HEK293 (cell line): Measurements from ENCODE around the gene CCDC116.

Source experiments
- CTCF ChIA-PET: fragments of 350-600 bp; formaldehyde crosslinking; extraction: SDS; loops from one replicate; lab custom pipeline; 2021; ENCODE audit warnings: antibody characterized with exemption; lab: Yijun Ruan, JAX
- POLR2A ChIA-PET: fragments of 300-600 bp; formaldehyde crosslinking; extraction: SDS; loops from one replicate; lab custom pipeline; 2020; ENCODE audit warnings: antibody characterized with exemption, inconsistent platforms; lab: Yijun Ruan, JAX
- H3K27ac ChIP-seq: fragments of 200-500 bp; sonication (Bioruptor generic); 2 replicates; pipeline ENCODE4 v1.5.1; 2014; ENCODE audit warnings: low read depth, low read length, control low read depth, inconsistent platforms; ENCODE audit errors: extremely low read depth
- H3K36me3 ChIP-seq, 2 experiments: fragments of 200-500 bp in 1 of 2; sonication (Bioruptor generic) in 1 of 2; 1 replicate in 1 of 2; 2 replicates in 1 of 2; pipeline ENCODE4 v1.5.1; 2014 to 2017; ENCODE audit warnings: inconsistent platforms in 2 of 2, low read length in 2 of 2; ENCODE audit not compliant: control insufficient read depth in 2 of 2, insufficient read depth in 1 of 2
- H3K4me1 ChIP-seq: fragments of 200-500 bp; sonication (Bioruptor generic); 2 replicates; pipeline ENCODE4 v1.5.1; 2014; ENCODE audit warnings: mild to moderate bottlenecking, low read length, inconsistent platforms; ENCODE audit not compliant: control insufficient read depth, insufficient read depth
- H3K4me3 ChIP-seq: 2 replicates; pipeline ENCODE4 v1.5.1; 2011; ENCODE audit warnings: low read depth, mild to moderate bottlenecking, control low read depth, low read length, moderate library complexity
- H3K9me3 ChIP-seq: fragments of 200-500 bp; sonication (Bioruptor generic); 2 replicates; pipeline ENCODE4 v1.5.1; 2014; ENCODE audit warnings: low read depth, low read length, inconsistent platforms; ENCODE audit not compliant: control insufficient read depth, insufficient read depth
- HOXD13 ChIP-seq: sonication (generic); formaldehyde crosslinking; IDR thresholded peaks from 2 replicates; pipeline ENCODE4 v1.8.0; 2022; ENCODE audit warnings: missing genetic modification reagents, borderline replicate concordance
- KLF1 ChIP-seq: fragments of 450-650 bp; formaldehyde crosslinking; IDR thresholded peaks from 2 replicates; pipeline ENCODE4 v1.5.1; 2016; ENCODE audit warnings: missing biosample characterization, missing genetic modification characterization
- KLF8 ChIP-seq: fragments of 450-650 bp; formaldehyde crosslinking; IDR thresholded peaks from 2 replicates; pipeline ENCODE4 v1.5.1; 2016; ENCODE audit warnings: missing biosample characterization, missing genetic modification characterization
- KLF9 ChIP-seq: fragments of 450-650 bp; formaldehyde crosslinking; IDR thresholded peaks from 2 replicates; pipeline ENCODE4 v1.5.1; 2016; ENCODE audit warnings: missing biosample characterization, missing genetic modification characterization, low read depth
- SP2 ChIP-seq: fragments of 450-650 bp; formaldehyde crosslinking; IDR thresholded peaks from 2 replicates; pipeline ENCODE4 v1.5.1; 2016; ENCODE audit warnings: missing biosample characterization, missing genetic modification characterization
- ZFP3 ChIP-seq: fragments of 450-650 bp; formaldehyde crosslinking; IDR thresholded peaks from 2 replicates; pipeline ENCODE4 v1.5.1; 2016; ENCODE audit warnings: low read depth, missing biosample characterization, missing genetic modification characterization
- ZNF112 ChIP-seq: fragments of 450-650 bp; formaldehyde crosslinking; IDR thresholded peaks from 2 replicates; pipeline ENCODE4 v1.5.0; 2017; ENCODE audit warnings: missing biosample characterization, missing genetic modification characterization
- ZNF16 ChIP-seq: fragments of 450-650 bp; formaldehyde crosslinking; IDR thresholded peaks from 2 replicates; pipeline ENCODE4 v1.5.1; 2016; ENCODE audit warnings: low read depth, missing biosample characterization, missing genetic modification characterization
- ZNF184 ChIP-seq: fragments of 450-650 bp; IDR thresholded peaks from 2 replicates; pipeline ENCODE4 v1.5.1; 2018; ENCODE audit warnings: missing biosample characterization, mild to moderate bottlenecking, missing genetic modification characterization
- ZNF341 ChIP-seq: fragments of 450-650 bp; formaldehyde crosslinking; IDR thresholded peaks from 2 replicates; pipeline ENCODE4; 2016; ENCODE audit warnings: low read depth, missing biosample characterization, missing genetic modification characterization
- ZNF473 ChIP-seq: fragments of 450-650 bp; formaldehyde crosslinking; IDR thresholded peaks from 2 replicates; pipeline ENCODE4 v1.5.1; 2017; ENCODE audit warnings: missing biosample characterization, missing genetic modification characterization
- ZNF501 ChIP-seq: fragments of 450-650 bp; formaldehyde crosslinking; IDR thresholded peaks from 2 replicates; pipeline ENCODE4 v1.5.1; 2016; ENCODE audit warnings: missing biosample characterization, missing genetic modification characterization
- ZNF549 ChIP-seq: fragments of 450-650 bp; IDR thresholded peaks from 2 replicates; pipeline ENCODE4 v1.5.1; 2018; ENCODE audit warnings: missing biosample characterization, missing genetic modification characterization, mild to moderate bottlenecking, inconsistent platforms, moderate library complexity
- ZNF558 ChIP-seq: fragments of 450-650 bp; formaldehyde crosslinking; IDR thresholded peaks from 2 replicates; pipeline ENCODE4 v1.5.1; 2016; ENCODE audit warnings: missing biosample characterization, missing genetic modification characterization
- ZNF621 ChIP-seq: fragments of 450-650 bp; formaldehyde crosslinking; IDR thresholded peaks from 2 replicates; pipeline ENCODE4 v1.5.1; 2017; ENCODE audit warnings: missing biosample characterization, missing genetic modification characterization
- ZNF664 ChIP-seq: fragments of 450-650 bp; formaldehyde crosslinking; IDR thresholded peaks from 2 replicates; pipeline ENCODE4 v1.5.1; 2016; ENCODE audit warnings: missing biosample characterization, missing genetic modification characterization
- ZNF785 ChIP-seq: fragments of 450-650 bp; formaldehyde crosslinking; IDR thresholded peaks from 2 replicates; pipeline ENCODE4 v1.5.1; 2016; ENCODE audit warnings: missing biosample characterization, missing genetic modification characterization
- ZNF792 ChIP-seq: fragments of 450-650 bp; formaldehyde crosslinking; IDR thresholded peaks from 2 replicates; pipeline ENCODE4 v1.5.1; 2016; ENCODE audit warnings: missing biosample characterization, missing genetic modification characterization
- TF ChIP-seq, protein P1 (sequence below): fragments of 450-650 bp; formaldehyde crosslinking; IDR thresholded peaks from 2 replicates; pipeline ENCODE4 v1.5.1; 2017; ENCODE audit warnings: missing biosample characterization, missing genetic modification characterization
- TF ChIP-seq, protein P2 (sequence below): fragments of 450-650 bp; formaldehyde crosslinking; IDR thresholded peaks from 2 replicates; pipeline ENCODE4 v1.5.1; 2016; ENCODE audit warnings: missing biosample characterization, missing genetic modification characterization
- TF ChIP-seq, protein P3 (sequence below): fragments of 450-650 bp; formaldehyde crosslinking; IDR thresholded peaks from 2 replicates; pipeline ENCODE4 v1.5.1; 2016; ENCODE audit warnings: missing biosample characterization, missing genetic modification characterization
- TF ChIP-seq, protein P4 (sequence below): fragments of 450-650 bp; formaldehyde crosslinking; IDR thresholded peaks from 2 replicates; pipeline ENCODE4 v1.5.1; 2016; ENCODE audit warnings: missing biosample characterization, missing genetic modification characterization, low read depth

Gene CCDC116

DNA sequence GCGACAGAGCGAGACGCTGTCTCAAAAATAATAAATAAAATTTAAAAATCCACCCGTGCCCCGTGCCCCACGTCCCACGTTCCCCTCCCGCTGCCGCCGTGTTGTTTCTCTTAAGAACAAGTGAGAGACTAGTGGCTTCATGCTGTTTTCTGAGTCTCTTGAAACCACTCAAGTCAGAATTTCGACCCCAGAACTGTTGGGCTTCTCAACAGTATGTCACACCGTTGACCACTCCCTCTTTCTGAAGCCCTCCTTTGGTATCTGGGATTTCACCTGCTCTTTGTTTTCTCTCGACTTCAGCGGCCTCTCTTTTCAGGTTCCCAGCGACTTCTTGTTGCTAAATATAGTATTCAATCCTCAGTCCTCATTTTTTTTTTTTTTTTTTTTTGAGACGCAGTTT, 34.2 kb downstream of the CCDC116 start:
- ChIA-PET CTCF (no interaction called here), POLR2A (interaction anchor here (0.8 to 2.2 kb wide), 5 partner anchors 9 to 564 kb away, joined by 3 to 13 read pairs (median 5); partner anchors contain the start of gene YPEL1)
- Histone ChIP-seq H3K9me3 (no peaks in the 10 kb centered on the region), H3K4me3 (peak overlapping the region; percentile 75), H3K27ac (no peak overlapping the region), H3K36me3 (peaks cover 0 to 20% of the 10 kb centered on the region in 2 experiments; a peak in 2 of 3 replicates), H3K4me1 (no peaks in the 10 kb centered on the region)
- TF ChIP-seq ZNF341 (tag by site-specific recombination) (no peak), ZNF785 (tag by site-specific recombination) (no peak), HOXD13 (CRISPR knock-in tag) (no peak), SP2 (no peak), KLF1 (tag by site-specific recombination) (no peak), ZNF792 (no peak)
- TF ChIP-seq, protein P1, sequence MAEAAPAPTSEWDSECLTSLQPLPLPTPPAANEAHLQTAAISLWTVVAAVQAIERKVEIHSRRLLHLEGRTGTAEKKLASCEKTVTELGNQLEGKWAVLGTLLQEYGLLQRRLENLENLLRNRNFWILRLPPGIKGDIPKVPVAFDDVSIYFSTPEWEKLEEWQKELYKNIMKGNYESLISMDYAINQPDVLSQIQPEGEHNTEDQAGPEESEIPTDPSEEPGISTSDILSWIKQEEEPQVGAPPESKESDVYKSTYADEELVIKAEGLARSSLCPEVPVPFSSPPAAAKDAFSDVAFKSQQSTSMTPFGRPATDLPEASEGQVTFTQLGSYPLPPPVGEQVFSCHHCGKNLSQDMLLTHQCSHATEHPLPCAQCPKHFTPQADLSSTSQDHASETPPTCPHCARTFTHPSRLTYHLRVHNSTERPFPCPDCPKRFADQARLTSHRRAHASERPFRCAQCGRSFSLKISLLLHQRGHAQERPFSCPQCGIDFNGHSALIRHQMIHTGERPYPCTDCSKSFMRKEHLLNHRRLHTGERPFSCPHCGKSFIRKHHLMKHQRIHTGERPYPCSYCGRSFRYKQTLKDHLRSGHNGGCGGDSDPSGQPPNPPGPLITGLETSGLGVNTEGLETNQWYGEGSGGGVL (tag by site-specific recombination), result no peak

DNA sequence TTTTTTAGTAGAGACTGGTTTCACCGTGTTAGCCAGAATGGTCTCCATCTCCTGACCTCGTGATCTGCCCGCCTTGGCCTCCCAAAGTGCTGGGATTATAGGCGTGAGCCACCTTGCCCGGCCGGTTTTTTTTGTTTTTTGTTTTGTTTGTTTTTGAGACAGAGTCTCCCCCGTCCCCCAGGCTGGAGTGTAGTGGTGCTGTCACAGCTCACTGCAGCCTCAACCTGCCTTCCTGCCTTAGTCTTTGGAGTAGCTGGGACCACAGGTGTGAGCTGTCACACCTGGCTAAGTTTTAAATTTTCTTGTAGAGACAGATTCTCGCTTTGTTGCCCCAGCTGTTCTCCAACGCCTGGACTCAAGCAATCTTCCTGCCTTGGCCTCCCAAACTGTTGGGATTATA, 36.5 kb downstream of the CCDC116 start:
- CTCF ChIA-PET, result interaction anchor here (0.7 to 0.8 kb wide), 2 partner anchors 38 to 1923 kb away, joined by 3 to 5 read pairs; no protein-coding TSS in a partner anchor

DNA sequence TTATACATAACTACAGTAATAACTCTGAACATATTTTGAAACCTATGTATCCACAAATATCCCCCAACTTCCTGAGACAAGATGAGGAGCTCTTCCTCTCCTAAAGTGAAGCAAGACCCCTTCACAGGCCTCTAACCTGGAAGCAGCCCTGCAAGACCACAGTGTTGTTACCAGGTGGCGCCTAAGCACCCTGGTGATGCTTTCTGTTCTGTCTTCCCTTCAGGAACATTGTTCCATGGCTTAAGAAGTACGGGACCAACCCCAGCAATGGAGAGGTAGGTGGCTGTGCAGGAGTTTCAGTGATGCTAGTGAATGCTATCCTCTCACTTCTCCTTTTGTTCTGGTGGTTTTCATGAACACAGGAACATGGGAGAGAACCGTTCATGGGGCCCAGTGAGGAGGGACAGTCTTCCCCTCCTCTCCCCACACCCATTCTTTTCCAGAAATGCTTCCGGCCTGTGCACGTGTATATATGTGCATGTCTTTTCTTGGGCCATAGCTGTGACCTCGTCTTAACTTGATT, 39.6 kb downstream of the CCDC116 start:
- peaks cover 4 to 64% of the 10 kb centered on the region in 2 experiments; a peak in 2 of 3 replicates for H3K36me3 ChIP-seq
- TF ChIP-seq ZNF621 (tag by site-specific recombination) (no peak), ZNF664 (tag by site-specific recombination) (no peak), ZNF558 (no peak), ZNF549 (tag by site-specific recombination) (no peak)
- TF ChIP-seq, protein P2, sequence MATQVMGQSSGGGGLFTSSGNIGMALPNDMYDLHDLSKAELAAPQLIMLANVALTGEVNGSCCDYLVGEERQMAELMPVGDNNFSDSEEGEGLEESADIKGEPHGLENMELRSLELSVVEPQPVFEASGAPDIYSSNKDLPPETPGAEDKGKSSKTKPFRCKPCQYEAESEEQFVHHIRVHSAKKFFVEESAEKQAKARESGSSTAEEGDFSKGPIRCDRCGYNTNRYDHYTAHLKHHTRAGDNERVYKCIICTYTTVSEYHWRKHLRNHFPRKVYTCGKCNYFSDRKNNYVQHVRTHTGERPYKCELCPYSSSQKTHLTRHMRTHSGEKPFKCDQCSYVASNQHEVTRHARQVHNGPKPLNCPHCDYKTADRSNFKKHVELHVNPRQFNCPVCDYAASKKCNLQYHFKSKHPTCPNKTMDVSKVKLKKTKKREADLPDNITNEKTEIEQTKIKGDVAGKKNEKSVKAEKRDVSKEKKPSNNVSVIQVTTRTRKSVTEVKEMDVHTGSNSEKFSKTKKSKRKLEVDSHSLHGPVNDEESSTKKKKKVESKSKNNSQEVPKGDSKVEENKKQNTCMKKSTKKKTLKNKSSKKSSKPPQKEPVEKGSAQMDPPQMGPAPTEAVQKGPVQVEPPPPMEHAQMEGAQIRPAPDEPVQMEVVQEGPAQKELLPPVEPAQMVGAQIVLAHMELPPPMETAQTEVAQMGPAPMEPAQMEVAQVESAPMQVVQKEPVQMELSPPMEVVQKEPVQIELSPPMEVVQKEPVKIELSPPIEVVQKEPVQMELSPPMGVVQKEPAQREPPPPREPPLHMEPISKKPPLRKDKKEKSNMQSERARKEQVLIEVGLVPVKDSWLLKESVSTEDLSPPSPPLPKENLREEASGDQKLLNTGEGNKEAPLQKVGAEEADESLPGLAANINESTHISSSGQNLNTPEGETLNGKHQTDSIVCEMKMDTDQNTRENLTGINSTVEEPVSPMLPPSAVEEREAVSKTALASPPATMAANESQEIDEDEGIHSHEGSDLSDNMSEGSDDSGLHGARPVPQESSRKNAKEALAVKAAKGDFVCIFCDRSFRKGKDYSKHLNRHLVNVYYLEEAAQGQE (tag by site-specific recombination), result no peak

More for the DNA sequence above, 36.5 kb downstream of the CCDC116 start:
- Histone ChIP-seq H3K4me1 (no peaks in the 10 kb centered on the region), H3K36me3 (peaks cover 0 to 43% of the 10 kb centered on the region in 2 experiments; a peak in 2 of 3 replicates), H3K4me3 (no peak overlapping the region), H3K27ac (no peak overlapping the region), H3K9me3 (no peaks in the 10 kb centered on the region)
- POLR2A ChIA-PET, result no interaction called here
- TF ChIP-seq ZNF16 (tag by site-specific recombination), result no peak
- TF ChIP-seq KLF9, result no peak
- no peak for TF ChIP-seq KLF8 (tag by site-specific recombination)
- TF ChIP-seq, protein P3, sequence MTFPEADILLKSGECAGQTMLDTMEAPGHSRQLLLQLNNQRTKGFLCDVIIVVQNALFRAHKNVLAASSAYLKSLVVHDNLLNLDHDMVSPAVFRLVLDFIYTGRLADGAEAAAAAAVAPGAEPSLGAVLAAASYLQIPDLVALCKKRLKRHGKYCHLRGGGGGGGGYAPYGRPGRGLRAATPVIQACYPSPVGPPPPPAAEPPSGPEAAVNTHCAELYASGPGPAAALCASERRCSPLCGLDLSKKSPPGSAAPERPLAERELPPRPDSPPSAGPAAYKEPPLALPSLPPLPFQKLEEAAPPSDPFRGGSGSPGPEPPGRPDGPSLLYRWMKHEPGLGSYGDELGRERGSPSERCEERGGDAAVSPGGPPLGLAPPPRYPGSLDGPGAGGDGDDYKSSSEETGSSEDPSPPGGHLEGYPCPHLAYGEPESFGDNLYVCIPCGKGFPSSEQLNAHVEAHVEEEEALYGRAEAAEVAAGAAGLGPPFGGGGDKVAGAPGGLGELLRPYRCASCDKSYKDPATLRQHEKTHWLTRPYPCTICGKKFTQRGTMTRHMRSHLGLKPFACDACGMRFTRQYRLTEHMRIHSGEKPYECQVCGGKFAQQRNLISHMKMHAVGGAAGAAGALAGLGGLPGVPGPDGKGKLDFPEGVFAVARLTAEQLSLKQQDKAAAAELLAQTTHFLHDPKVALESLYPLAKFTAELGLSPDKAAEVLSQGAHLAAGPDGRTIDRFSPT (tag by site-specific recombination), result no peak
- TF ChIP-seq ZFP3 (tag by site-specific recombination), result no peak
- TF ChIP-seq ZNF785 (tag by site-specific recombination), result no peak
- TF ChIP-seq ZNF112 (tag by site-specific recombination), result no peak
- TF ChIP-seq, protein P4, sequence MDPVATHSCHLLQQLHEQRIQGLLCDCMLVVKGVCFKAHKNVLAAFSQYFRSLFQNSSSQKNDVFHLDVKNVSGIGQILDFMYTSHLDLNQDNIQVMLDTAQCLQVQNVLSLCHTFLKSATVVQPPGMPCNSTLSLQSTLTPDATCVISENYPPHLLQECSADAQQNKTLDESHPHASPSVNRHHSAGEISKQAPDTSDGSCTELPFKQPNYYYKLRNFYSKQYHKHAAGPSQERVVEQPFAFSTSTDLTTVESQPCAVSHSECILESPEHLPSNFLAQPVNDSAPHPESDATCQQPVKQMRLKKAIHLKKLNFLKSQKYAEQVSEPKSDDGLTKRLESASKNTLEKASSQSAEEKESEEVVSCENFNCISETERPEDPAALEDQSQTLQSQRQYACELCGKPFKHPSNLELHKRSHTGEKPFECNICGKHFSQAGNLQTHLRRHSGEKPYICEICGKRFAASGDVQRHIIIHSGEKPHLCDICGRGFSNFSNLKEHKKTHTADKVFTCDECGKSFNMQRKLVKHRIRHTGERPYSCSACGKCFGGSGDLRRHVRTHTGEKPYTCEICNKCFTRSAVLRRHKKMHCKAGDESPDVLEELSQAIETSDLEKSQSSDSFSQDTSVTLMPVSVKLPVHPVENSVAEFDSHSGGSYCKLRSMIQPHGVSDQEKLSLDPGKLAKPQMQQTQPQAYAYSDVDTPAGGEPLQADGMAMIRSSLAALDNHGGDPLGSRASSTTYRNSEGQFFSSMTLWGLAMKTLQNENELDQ, result no peak
- TF ChIP-seq ZNF501 (tag by site-specific recombination), result no peak
- no peak for TF ChIP-seq ZNF184 (tag by site-specific recombination)
- no peak for TF ChIP-seq ZNF473 (tag by site-specific recombination)

More for the DNA sequence above, 39.6 kb downstream of the CCDC116 start:
- H3K4me1 ChIP-seq, result no peaks in the 10 kb centered on the region
- no peak overlapping the region for H3K4me3 ChIP-seq
- POLR2A ChIA-PET, result no interaction called here
- no peak overlapping the region for H3K27ac ChIP-seq
- CTCF ChIA-PET, result interaction anchor here (0.6 kb wide), 1 partner anchor 50 kb away, joined by 3 read pairs; no protein-coding TSS in a partner anchor
- H3K9me3 ChIP-seq, result no peaks in the 10 kb centered on the region
